ENCODE results near the gene PAX7. TPM values are rescaled to one million over a fixed set of nuclear protein-coding genes. Genes with fewer than 3 reads are reported as not detected.

PAX7 gene
- total RNA-seq, 1 experiment from 2014 or later, result 0.15 TPM

GRCh38 chr1:18764362-18764761 lies 133.7 kb downstream of the PAX7 start:
- no peak overlapping the region for H4K5ac ChIP-seq (ENCODE audit: insufficient read length, low read depth, low read length)
- no peak overlapping the region for H3K23ac ChIP-seq (ENCODE audit: insufficient read length, low read depth, low read length)
- H3K27ac ChIP-seq (ENCODE audit: insufficient read length, low read depth, low read length), result no peak overlapping the region
- H3K9me3 Mint-ChIP-seq, result no peaks in the 10 kb centered on the region
- no CpG with 5 or more reads among the region's 7 CpGs for WGBS (ENCODE audit: extremely low coverage, insufficient read length, low lambda C conversion rate)
- H3K36me3 Mint-ChIP-seq (ENCODE audit: insufficient read depth in 1 of 3, low read depth in 3 of 3), result no peaks in the 10 kb centered on the region
- no peak overlapping the region for H3T11ph ChIP-seq (ENCODE audit: low read length)
- H2AFZ ChIP-seq (ENCODE audit: low read length), result no peak overlapping the region
- H3K27ac Mint-ChIP-seq, result no peak overlapping the region
- no peaks in the 10 kb centered on the region; the same call in 1 of the 2 replicates for H3K27me3 ChIP-seq (ENCODE audit: insufficient read depth, low read length)
- H4K20me1 ChIP-seq (ENCODE audit: control insufficient read depth, insufficient read depth, insufficient read length), result no peaks in the 10 kb centered on the region
- H3K4me1 ChIP-seq (ENCODE audit: insufficient read depth, low read length), result no peaks in the 10 kb centered on the region
- no peak overlapping the region for H3K14ac ChIP-seq (ENCODE audit: insufficient read depth, low read length)
- no peak overlapping the region for H3K56ac ChIP-seq (ENCODE audit: insufficient read length, low read depth, low read length)
- no peaks in the 10 kb centered on the region for H3K23me2 ChIP-seq (ENCODE audit: insufficient read length, low read depth, low read length, poor library complexity, severe bottlenecking)
- no peak overlapping the region for H3K4ac ChIP-seq (ENCODE audit: low read depth, low read length)
- TF ChIP-seq, protein P1, sequence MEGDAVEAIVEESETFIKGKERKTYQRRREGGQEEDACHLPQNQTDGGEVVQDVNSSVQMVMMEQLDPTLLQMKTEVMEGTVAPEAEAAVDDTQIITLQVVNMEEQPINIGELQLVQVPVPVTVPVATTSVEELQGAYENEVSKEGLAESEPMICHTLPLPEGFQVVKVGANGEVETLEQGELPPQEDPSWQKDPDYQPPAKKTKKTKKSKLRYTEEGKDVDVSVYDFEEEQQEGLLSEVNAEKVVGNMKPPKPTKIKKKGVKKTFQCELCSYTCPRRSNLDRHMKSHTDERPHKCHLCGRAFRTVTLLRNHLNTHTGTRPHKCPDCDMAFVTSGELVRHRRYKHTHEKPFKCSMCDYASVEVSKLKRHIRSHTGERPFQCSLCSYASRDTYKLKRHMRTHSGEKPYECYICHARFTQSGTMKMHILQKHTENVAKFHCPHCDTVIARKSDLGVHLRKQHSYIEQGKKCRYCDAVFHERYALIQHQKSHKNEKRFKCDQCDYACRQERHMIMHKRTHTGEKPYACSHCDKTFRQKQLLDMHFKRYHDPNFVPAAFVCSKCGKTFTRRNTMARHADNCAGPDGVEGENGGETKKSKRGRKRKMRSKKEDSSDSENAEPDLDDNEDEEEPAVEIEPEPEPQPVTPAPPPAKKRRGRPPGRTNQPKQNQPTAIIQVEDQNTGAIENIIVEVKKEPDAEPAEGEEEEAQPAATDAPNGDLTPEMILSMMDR (conservative IDR thresholded peaks at IDR 0.05), result no peak
- H2AK5ac ChIP-seq (ENCODE audit: insufficient read length, low read length), result no peak overlapping the region
- no peak overlapping the region for H4K8ac ChIP-seq (replicated peaks; ENCODE audit: insufficient read length, low read depth, low read length)
- no peak overlapping the region for H2BK15ac ChIP-seq (ENCODE audit: low read depth, low read length)
- peaks cover 0 to 3% of the 10 kb centered on the region in 2 experiments; a peak in 1 of 4 replicates for H3K4me1 Mint-ChIP-seq
- no peak overlapping the region for H3K9ac ChIP-seq (ENCODE audit: extremely low read depth, insufficient read length, low read length)
- no peak overlapping the region for H2BK20ac ChIP-seq (ENCODE audit: low read depth, low read length, poor library complexity, severe bottlenecking)
- H2BK12ac ChIP-seq (ENCODE audit: insufficient read length, low read depth, low read length), result no peak overlapping the region
- H2BK5ac ChIP-seq (ENCODE audit: insufficient read length, low read length), result no peak overlapping the region
- H3K4me3 Mint-ChIP-seq, result no peak overlapping the region
- H3K79me2 ChIP-seq (ENCODE audit: insufficient read depth, low read length), result no peaks in the 10 kb centered on the region
- H4K91ac ChIP-seq (ENCODE audit: insufficient read length, low read depth, low read length), result no peak overlapping the region
- H3K9me3 ChIP-seq (ENCODE audit: control insufficient read depth, low read depth, low read length), result no peaks in the 10 kb centered on the region
- no peaks in the 10 kb centered on the region for H3K79me1 ChIP-seq (ENCODE audit: insufficient read depth, low read depth, low read length, poor library complexity, severe bottlenecking)
- no peak overlapping the region for H3K4me2 ChIP-seq (ENCODE audit: insufficient read depth, insufficient read length, low read length)
- H3K18ac ChIP-seq (ENCODE audit: insufficient read length, low read depth, low read length), result no peak overlapping the region
- peaks cover 77% of the 10 kb centered on the region for H3K27me3 Mint-ChIP-seq (ENCODE audit: low read depth)
- no peak overlapping the region for H2BK120ac ChIP-seq (ENCODE audit: low read depth, low read length, poor library complexity, severe bottlenecking)
- DNase-seq, result no peak

All from H9 (cell line).